A549 treated with AZD9567 at 1 μM for 4 hours (cell line): Measurements from ENCODE around the gene DRAXIN. TPM values are rescaled to one million over a fixed set of nuclear protein-coding genes. Genes with fewer than 3 reads are reported as not detected.

ENCODE experiments used
- total RNA-seq: library from RNA; stranded (reverse); fragments of 200-300 nt; extraction: Qiagen RNA extraction; gene quantifications from 5 replicates; pipeline ENCODE4 v1.2.3, GENCODE V29; 2022; ENCODE audit not compliant: insufficient read depth

DRAXIN gene
- total RNA-seq = 0.03 to 0.34 TPM (median 0.06 TPM) in 5 replicates

DNA sequence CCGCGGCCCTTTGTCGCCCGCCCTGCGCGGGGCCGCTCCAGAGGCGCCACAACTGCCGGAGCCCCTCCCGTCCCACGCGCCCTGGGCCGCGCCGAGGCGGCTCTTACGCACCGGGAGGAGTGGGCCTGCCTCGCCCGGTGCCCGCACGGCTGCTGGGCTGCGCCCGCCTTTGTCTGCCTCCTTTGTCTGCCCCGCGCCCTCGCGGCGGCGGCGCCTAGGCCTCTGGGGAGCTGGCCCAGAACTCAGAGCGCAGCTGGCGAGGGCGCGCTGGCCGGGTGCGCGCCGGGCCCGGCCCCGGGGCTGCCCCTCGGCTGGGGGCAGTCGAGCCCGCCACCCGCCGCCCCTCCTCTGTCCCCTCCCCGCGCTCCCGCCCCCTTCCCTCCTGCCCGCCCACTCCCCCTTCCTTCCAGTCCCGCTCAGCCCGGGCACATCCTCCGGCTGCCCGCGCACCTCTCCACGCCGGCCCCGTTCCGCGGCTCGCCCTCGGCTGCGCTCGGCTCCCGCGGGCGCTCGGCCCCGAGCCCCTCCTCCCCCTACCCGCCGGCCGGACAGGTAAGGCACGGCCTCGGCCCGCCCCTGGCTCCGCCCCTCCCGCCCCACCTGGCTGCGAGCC lies at the start of gene DRAXIN:
TSS of gene DRAXIN (plus strand) at position 409 of the 613 bp plus-strand sequence. CDS start 14,549 bp downstream, outside the sequence.

DNA sequence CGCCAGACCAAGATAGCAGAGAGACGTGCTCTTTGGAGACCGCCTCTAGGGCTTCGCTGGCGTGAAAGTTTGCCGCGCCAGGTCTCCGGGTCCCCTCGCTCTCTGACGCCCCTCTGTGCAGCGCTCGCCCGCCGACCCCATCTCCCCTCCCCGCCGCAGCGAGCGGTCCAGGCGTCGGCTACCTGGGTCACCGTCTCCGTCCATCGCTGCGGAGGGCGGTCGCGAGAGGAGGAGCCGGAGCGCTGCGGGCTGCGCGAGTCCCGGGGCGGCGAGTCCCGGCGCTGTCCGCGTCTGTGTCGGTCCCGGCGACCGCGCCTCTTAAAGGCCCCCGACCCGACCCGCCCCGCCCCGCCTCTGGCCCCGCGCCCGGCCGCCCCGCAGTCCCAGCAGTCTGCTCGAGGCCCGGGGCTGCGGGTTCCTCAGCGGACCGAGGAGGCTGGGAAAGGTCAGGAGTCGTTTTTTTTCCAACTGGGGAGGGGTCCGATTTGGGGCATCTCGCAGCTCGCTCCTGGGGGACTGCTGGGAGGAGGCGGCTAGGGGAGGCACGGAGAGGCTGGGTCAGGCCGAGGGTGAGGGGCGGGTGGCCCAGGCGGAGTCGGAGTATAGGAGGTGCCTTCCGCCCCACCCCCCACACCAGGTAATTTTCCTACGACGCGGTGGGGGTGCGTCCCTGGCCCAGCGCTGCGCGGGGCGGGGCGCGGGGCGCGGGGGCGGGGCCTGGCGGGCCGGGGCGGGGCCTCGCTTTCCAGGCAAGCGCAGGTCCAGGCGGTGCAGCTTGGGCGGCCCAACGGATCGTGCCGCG lies 37.2 kb upstream of the DRAXIN start, which contains the start of the genes FBXO2 and FBXO44:
TSS of gene FBXO2 (minus strand) at position 293 of the 802 bp plus-strand sequence. CDS start at position 204, 89 bp downstream.
TSS of gene FBXO44 (plus strand) at position 741 of the 802 bp plus-strand sequence. CDS start 959 bp downstream, outside the sequence.

GRCh38 chr1:11681071-11681771 lies 10.3 kb upstream of the DRAXIN start, which contains the start of gene MAD2L2:
Gene MAD2L2, minus strand, starts transcription at chr1:11681148. Its CDS starts 547 bp downstream, at chr1:11680601.

GRCh38 chr1:11735854-11736745 lies 44.6 kb downstream of the DRAXIN start, which contains the start of gene AGTRAP:
Gene AGTRAP, plus strand, starts transcription at chr1:11736136. Its CDS starts 73 bp downstream, at chr1:11736209.

DNA sequence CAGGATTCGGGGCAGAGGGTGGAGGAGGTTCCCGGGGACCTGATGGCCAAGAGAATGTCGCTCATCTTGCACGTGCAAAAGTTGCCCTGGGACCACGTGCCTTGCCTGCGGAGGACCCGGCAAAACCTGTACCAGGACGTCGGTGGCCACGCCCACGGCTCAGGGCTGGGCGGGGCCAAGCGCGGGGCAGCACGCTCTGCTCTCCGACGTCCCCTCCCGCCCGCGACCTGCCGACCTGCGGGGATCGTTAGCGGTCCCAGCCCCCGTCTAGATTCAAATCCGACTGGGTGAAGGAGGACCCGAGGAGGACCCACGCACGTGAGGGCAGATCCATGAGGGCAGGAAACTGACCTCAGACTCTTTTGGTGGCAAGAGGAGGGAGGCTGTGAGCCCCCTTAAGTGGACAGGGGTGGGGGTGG lies 70.5 kb downstream of the DRAXIN start, which contains the start of gene C1orf167:
TSS of gene C1orf167 (plus strand) at position 206 of the 419 bp plus-strand sequence. CDS start 2,208 bp downstream, outside the sequence.

Other genes with a start within 250 kb of the DRAXIN start
- 0.20 to 0.34 TPM (median 0.21 TPM) in 4 of 5 replicates, not detected in the other for gene DISP3, start 212.6 kb upstream of the DRAXIN start, total RNA-seq
- gene FBXO2, start 37.3 kb upstream of the DRAXIN start, total RNA-seq = 4.0 to 10.5 TPM (median 9.1 TPM) in 5 replicates
- gene FBXO44, start 36.8 kb upstream of the DRAXIN start, total RNA-seq = 16.3 to 17.8 TPM (median 17.3 TPM) in 5 replicates
- 5.9 to 8.5 TPM (median 8.1 TPM) in 5 replicates for gene FBXO6, start 27.5 kb upstream of the DRAXIN start, total RNA-seq
- 31.7 to 56.2 TPM (median 50.5 TPM) in 5 replicates for gene MAD2L2, start 10.6 kb upstream of the DRAXIN start, total RNA-seq
- 59.3 to 104 TPM (median 97.8 TPM) in 5 replicates for gene AGTRAP, start 44.4 kb downstream of the DRAXIN start, total RNA-seq
- not detected in 5 replicates for gene C1orf167, start 70.5 kb downstream of the DRAXIN start, total RNA-seq
- gene MTHFR, start 114.3 kb downstream of the DRAXIN start, total RNA-seq = 2.7 to 5.1 TPM (median 4.3 TPM) in 5 replicates
- gene CLCN6, start 114.5 kb downstream of the DRAXIN start, total RNA-seq = 3.8 to 6.3 TPM (median 5.6 TPM) in 5 replicates
- gene NPPA, start 156.1 kb downstream of the DRAXIN start, total RNA-seq = not detected in 5 replicates
- 0.13 to 0.39 TPM in 2 of 5 replicates, not detected in the others for gene NPPB, start 167.2 kb downstream of the DRAXIN start, total RNA-seq
- gene KIAA2013, start 234.7 kb downstream of the DRAXIN start, total RNA-seq = 37.6 to 48.8 TPM (median 47.3 TPM) in 5 replicates
- gene PLOD1, start 243.0 kb downstream of the DRAXIN start, total RNA-seq = 62.9 to 82.2 TPM (median 81.5 TPM) in 5 replicates